Type B pancreatic cell (in vitro differentiated cells): ENCODE data around the gene ADCY4. TPM values are rescaled to one million over a fixed set of nuclear protein-coding genes. Genes with fewer than 3 reads are reported as not detected.
A peak's percentile ranks its signal among the peaks of the same experiment; 100 is the strongest.

ENCODE experiments used
- DNase-seq: peaks from one replicate; pipeline ENCODE4 v3.0.0; 2021; ENCODE audit warnings: mixed read lengths; ENCODE audit not compliant: unreplicated experiment; ENCODE audit errors: extremely low spot score
- H3K27ac Mint-ChIP-seq: 2 replicates; pipeline ENCODE4 v1.8.0; 2021; ENCODE audit warnings: mild to moderate bottlenecking, mixed read lengths
- H3K27me3 Mint-ChIP-seq: 2 replicates; pipeline ENCODE4 v1.8.0; 2021; ENCODE audit warnings: mixed read lengths
- H3K36me3 Mint-ChIP-seq: 2 replicates; pipeline ENCODE4 v1.8.0; 2021; ENCODE audit warnings: mixed read lengths
- H3K4me1 Mint-ChIP-seq: one replicate; pipeline ENCODE4 v1.8.0; 2021; ENCODE audit warnings: mixed read lengths; ENCODE audit not compliant: unreplicated experiment
- H3K4me3 Mint-ChIP-seq: 2 replicates; pipeline ENCODE4 v1.8.0; 2021; ENCODE audit warnings: mild to moderate bottlenecking, mixed read lengths
- H3K9me3 Mint-ChIP-seq: 2 replicates; pipeline ENCODE4 v1.8.0; 2021; ENCODE audit warnings: mixed read lengths
- CTCF ChIP-seq: fragments of 200-600 bp; sonication (generic); conservative IDR thresholded peaks from 2 replicates; pipeline ENCODE4 v1.5.0; 2021; ENCODE audit warnings: antibody characterized with exemption, mild to moderate bottlenecking
- total RNA-seq: library from RNA; stranded (reverse); gene quantifications from 2 replicates; pipeline ENCODE4 v1.2.1, GENCODE V29; 2021; ENCODE audit warnings: low replicate concordance

ADCY4 gene
- total RNA-seq, 1 donor from 2014 or later = 2.5 TPM

GRCh38 chr14:24340606-24341005, 5.7 kb upstream of the ADCY4 start:
- Mint-ChIP-seq H3K36me3 (no peaks in the 10 kb centered on the region), H3K4me3 (no peak overlapping the region), H3K27me3 (peaks cover 88% of the 10 kb centered on the region)

GRCh38 chr14:24339284-24340151, 4.6 kb upstream of the ADCY4 start, which contains the start of gene RIPK3:
TSS of gene RIPK3 (minus strand) at chr14:24339991. CDS start at chr14:24339826, 165 bp downstream.
- no peaks in the 10 kb centered on the region for H3K9me3 Mint-ChIP-seq
- no peaks in the 10 kb centered on the region for H3K36me3 Mint-ChIP-seq
- H3K4me1 Mint-ChIP-seq = peaks cover 6% of the 10 kb centered on the region
- H3K4me3 Mint-ChIP-seq = peak within 1 kb of the TSS; percentile 86
- H3K27me3 Mint-ChIP-seq = peaks cover 88% of the 10 kb centered on the region
- DNase-seq = no peak
- TF ChIP-seq CTCF = no peak
- peak within 1 kb of the TSS; percentile 61 for H3K27ac Mint-ChIP-seq

More at GRCh38 chr14:24340606-24341005, 5.7 kb upstream of the ADCY4 start:
- no peaks in the 10 kb centered on the region for H3K4me1 Mint-ChIP-seq
- TF ChIP-seq CTCF = no peak
- DNase-seq = no peak
- no peaks in the 10 kb centered on the region for H3K9me3 Mint-ChIP-seq
- no peak overlapping the region for H3K27ac Mint-ChIP-seq

- no peak for TF ChIP-seq CTCF
- no peak overlapping the region for H3K27ac Mint-ChIP-seq
- peak overlapping the region; percentile 86 for H3K4me3 Mint-ChIP-seq
- no peak for DNase-seq
- peaks cover 91% of the 10 kb centered on the region for H3K27me3 Mint-ChIP-seq
- H3K9me3 Mint-ChIP-seq = no peaks in the 10 kb centered on the region
- no peaks in the 10 kb centered on the region for H3K36me3 Mint-ChIP-seq
- H3K4me1 Mint-ChIP-seq = peaks cover 6% of the 10 kb centered on the region
These were observed 4.0 kb upstream of the ADCY4 start for GRCh38 chr14:24338843-24339242.

- TF ChIP-seq CTCF = no peak
- Mint-ChIP-seq H3K27me3 (peaks cover 94% of the 10 kb centered on the region), H3K4me1 (peaks cover 8% of the 10 kb centered on the region), H3K9me3 (no peaks in the 10 kb centered on the region), H3K36me3 (no peaks in the 10 kb centered on the region), H3K4me3 (peak overlapping the region; percentile 19), H3K27ac (no peak overlapping the region)
- no peak for DNase-seq
These were observed 2.9 kb upstream of the ADCY4 start for GRCh38 chr14:24337824-24338175.

- H3K27ac Mint-ChIP-seq = no peak overlapping the region
- TF ChIP-seq CTCF = no peak
- no peaks in the 10 kb centered on the region for H3K9me3 Mint-ChIP-seq
- H3K4me3 Mint-ChIP-seq = no peak overlapping the region
- no peaks in the 10 kb centered on the region for H3K36me3 Mint-ChIP-seq
- H3K27me3 Mint-ChIP-seq = peaks cover 94% of the 10 kb centered on the region
- H3K4me1 Mint-ChIP-seq = peaks cover 12% of the 10 kb centered on the region
- no peak for DNase-seq
These were observed 2.4 kb upstream of the ADCY4 start for GRCh38 chr14:24337144-24337823.
